Measurements from ENCODE around the gene PRR18.
A peak's percentile ranks its signal among the peaks of the same experiment; 100 is the strongest.

PRR18 gene

DNA sequence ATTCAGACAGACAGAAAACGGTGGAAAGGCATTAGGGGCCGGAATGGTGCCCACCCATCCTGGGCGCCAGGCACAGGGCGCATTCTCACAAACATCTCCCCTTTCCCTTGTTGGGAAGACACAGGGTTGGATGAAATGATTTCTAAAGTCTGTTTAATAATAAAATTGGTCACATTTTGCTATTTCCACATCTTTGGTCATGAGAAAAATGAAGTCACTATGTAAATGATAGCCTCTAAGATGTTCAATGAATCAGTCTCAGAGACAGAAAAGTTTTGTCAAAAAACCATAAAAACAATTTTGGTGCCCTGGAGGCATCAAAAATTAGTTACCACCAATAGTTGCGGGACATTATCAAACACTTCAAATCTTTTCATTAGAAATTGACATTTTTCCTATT is 40.7 kb downstream of the PRR18 start:
- H2BK15ac ChIP-seq (ENCODE audit: low read length): no peak overlapping the region
- no peak overlapping the region for H2AK5ac ChIP-seq (ENCODE audit: low read depth, low read length)
- H4K8ac ChIP-seq (ENCODE audit: low read depth, low read length): no peak overlapping the region
- no peak overlapping the region for H3K27ac ChIP-seq (replicated peaks; ENCODE audit: low read length)
- H2BK5ac ChIP-seq (ENCODE audit: low read length): no peak overlapping the region
- H3K4ac ChIP-seq (ENCODE audit: low read length): no peak overlapping the region
- H3K4me2 ChIP-seq (ENCODE audit: insufficient read depth, low read length, poor library complexity, severe bottlenecking): no peak overlapping the region
- no peaks in the 10 kb centered on the region for H3K4me1 ChIP-seq (ENCODE audit: control insufficient read depth in 2 of 2, insufficient read depth in 1 of 2, low read depth in 1 of 2, low read length in 2 of 2)
- H3K27me3 ChIP-seq (ENCODE audit: control insufficient read depth in 3 of 3, insufficient read depth in 3 of 3, low read depth in 1 of 3, low read length in 3 of 3): peaks cover 0 to 62% (median 0%) of the 10 kb centered on the region in 3 experiments
- H3K23ac ChIP-seq (ENCODE audit: low read depth, low read length, poor library complexity): no peak overlapping the region
- H3K14ac ChIP-seq (ENCODE audit: low read length): no peak overlapping the region
- no peaks in the 10 kb centered on the region for H3K9me3 ChIP-seq (replicated peaks in 1 of 2; ENCODE audit: control insufficient read depth in 2 of 2, insufficient read depth in 1 of 2, low read depth in 1 of 2, low read length in 2 of 2)
- no peak overlapping the region for H3K18ac ChIP-seq (ENCODE audit: low read length)
- H2AFZ ChIP-seq (ENCODE audit: low read length): no peak overlapping the region
- no peak overlapping the region for H3K9ac ChIP-seq (ENCODE audit: low read depth, low read length, poor library complexity)
- no peak overlapping the region for H3K4me3 ChIP-seq (ENCODE audit: low read length in 2 of 2)
- no peak for DNase-seq (ENCODE audit: low spot score)
- H3K36me3 ChIP-seq (replicated peaks in 1 of 2; ENCODE audit: control insufficient read depth in 2 of 2, insufficient read depth in 2 of 2, low read length in 2 of 2): no peaks in the 10 kb centered on the region
- H2BK12ac ChIP-seq (ENCODE audit: low read length): no peak overlapping the region
- H3K79me1 ChIP-seq (ENCODE audit: low read depth, low read length): no peaks in the 10 kb centered on the region
- no peak overlapping the region for H2BK120ac ChIP-seq (ENCODE audit: low read depth, low read length)
- WGBS, 2 donors (ENCODE audit: extremely low coverage in 2 of 2, insufficient read length in 2 of 2, insufficient replicate concordance in 1 of 2): no CpG with 5 or more reads among the region's 5 CpGs
- H4K91ac ChIP-seq (ENCODE audit: low read depth, low read length, poor library complexity): no peak overlapping the region

GRCh38 chr6:166266336-166266735 is 41.9 kb downstream of the PRR18 start:
- H3K9ac ChIP-seq (ENCODE audit: low read depth, low read length, poor library complexity): no peak overlapping the region
- no peak overlapping the region for H4K91ac ChIP-seq (ENCODE audit: low read depth, low read length, poor library complexity)
- no peak overlapping the region for H4K8ac ChIP-seq (ENCODE audit: low read depth, low read length)
- no peaks in the 10 kb centered on the region for H3K36me3 ChIP-seq (replicated peaks in 1 of 2; ENCODE audit: control insufficient read depth in 2 of 2, insufficient read depth in 2 of 2, low read length in 2 of 2)
- H3K4me2 ChIP-seq (ENCODE audit: insufficient read depth, low read length, poor library complexity, severe bottlenecking): no peak overlapping the region
- H2BK12ac ChIP-seq (ENCODE audit: low read length): no peak overlapping the region
- DNase-seq (ENCODE audit: low spot score): no peak
- no peak overlapping the region for H2BK15ac ChIP-seq (ENCODE audit: low read length)
- WGBS, 2 donors (ENCODE audit: extremely low coverage in 2 of 2, insufficient read length in 2 of 2, insufficient replicate concordance in 1 of 2): no CpG with 5 or more reads among the region's 3 CpGs
- peaks cover 0 to 59% (median 0%) of the 10 kb centered on the region in 3 experiments for H3K27me3 ChIP-seq (ENCODE audit: control insufficient read depth in 3 of 3, insufficient read depth in 3 of 3, low read depth in 1 of 3, low read length in 3 of 3)
- H3K18ac ChIP-seq (ENCODE audit: low read length): no peak overlapping the region
- H3K4me3 ChIP-seq (ENCODE audit: low read length in 2 of 2): no peak overlapping the region
- no peak overlapping the region for H2AK5ac ChIP-seq (ENCODE audit: low read depth, low read length)
- H2BK5ac ChIP-seq (ENCODE audit: low read length): no peak overlapping the region
- H3K9me3 ChIP-seq (replicated peaks in 1 of 2; ENCODE audit: control insufficient read depth in 2 of 2, insufficient read depth in 1 of 2, low read depth in 1 of 2, low read length in 2 of 2): no peaks in the 10 kb centered on the region
- H3K79me1 ChIP-seq (ENCODE audit: low read depth, low read length): no peaks in the 10 kb centered on the region
- no peak overlapping the region for H3K27ac ChIP-seq (replicated peaks; ENCODE audit: low read length)
- no peak overlapping the region for H3K23ac ChIP-seq (ENCODE audit: low read depth, low read length, poor library complexity)
- H2BK120ac ChIP-seq (ENCODE audit: low read depth, low read length): no peak overlapping the region
- H3K4me1 ChIP-seq (ENCODE audit: control insufficient read depth in 2 of 2, insufficient read depth in 1 of 2, low read depth in 1 of 2, low read length in 2 of 2): no peaks in the 10 kb centered on the region
- no peak overlapping the region for H3K14ac ChIP-seq (ENCODE audit: low read length)
- H3K4ac ChIP-seq (ENCODE audit: low read length): no peak overlapping the region
- no peak overlapping the region for H2AFZ ChIP-seq (ENCODE audit: low read length)

GRCh38 chr6:166262743-166263515 is 45.3 kb downstream of the PRR18 start:
- no CpG with 5 or more reads among the region's 17 CpGs for WGBS, 2 donors (ENCODE audit: extremely low coverage in 2 of 2, insufficient read length in 2 of 2, insufficient replicate concordance in 1 of 2)
- Histone ChIP-seq H2BK12ac (ENCODE audit: low read length) (no peak overlapping the region), H2AFZ (ENCODE audit: low read length) (no peak overlapping the region), H3K23ac (ENCODE audit: low read depth, low read length, poor library complexity) (peak overlapping the region; percentile 29), H3K79me1 (ENCODE audit: low read depth, low read length) (no peaks in the 10 kb centered on the region), H3K27ac (replicated peaks; ENCODE audit: low read length) (no peak overlapping the region), H3K4ac (ENCODE audit: low read length) (no peak overlapping the region), H3K9me3 (replicated peaks in 1 of 2; ENCODE audit: control insufficient read depth in 2 of 2, insufficient read depth in 1 of 2, low read depth in 1 of 2, low read length in 2 of 2) (no peaks in the 10 kb centered on the region), H3K4me3 (ENCODE audit: low read length in 2 of 2) (no peak overlapping the region), H4K91ac (ENCODE audit: low read depth, low read length, poor library complexity) (no peak overlapping the region), H3K14ac (ENCODE audit: low read length) (peak overlapping the region; percentile 67), H4K8ac (ENCODE audit: low read depth, low read length) (no peak overlapping the region), H3K18ac (ENCODE audit: low read length) (peak overlapping the region; percentile 54), H2BK15ac (ENCODE audit: low read length) (no peak overlapping the region), H3K9ac (ENCODE audit: low read depth, low read length, poor library complexity) (no peak overlapping the region), H3K36me3 (replicated peaks in 1 of 2; ENCODE audit: control insufficient read depth in 2 of 2, insufficient read depth in 2 of 2, low read length in 2 of 2) (no peaks in the 10 kb centered on the region), H2BK5ac (ENCODE audit: low read length) (no peak overlapping the region), H3K4me2 (ENCODE audit: insufficient read depth, low read length, poor library complexity, severe bottlenecking) (no peak overlapping the region), H2AK5ac (ENCODE audit: low read depth, low read length) (no peak overlapping the region), H3K27me3 (ENCODE audit: control insufficient read depth in 3 of 3, insufficient read depth in 3 of 3, low read depth in 1 of 3, low read length in 3 of 3) (peaks cover 0 to 32% (median 2%) of the 10 kb centered on the region in 3 experiments), H3K4me1 (ENCODE audit: control insufficient read depth in 2 of 2, insufficient read depth in 1 of 2, low read depth in 1 of 2, low read length in 2 of 2) (peaks cover 5 to 6% of the 10 kb centered on the region in 2 donors), H2BK120ac (ENCODE audit: low read depth, low read length) (no peak overlapping the region)
- DNase-seq (ENCODE audit: low spot score): no peak

DNA sequence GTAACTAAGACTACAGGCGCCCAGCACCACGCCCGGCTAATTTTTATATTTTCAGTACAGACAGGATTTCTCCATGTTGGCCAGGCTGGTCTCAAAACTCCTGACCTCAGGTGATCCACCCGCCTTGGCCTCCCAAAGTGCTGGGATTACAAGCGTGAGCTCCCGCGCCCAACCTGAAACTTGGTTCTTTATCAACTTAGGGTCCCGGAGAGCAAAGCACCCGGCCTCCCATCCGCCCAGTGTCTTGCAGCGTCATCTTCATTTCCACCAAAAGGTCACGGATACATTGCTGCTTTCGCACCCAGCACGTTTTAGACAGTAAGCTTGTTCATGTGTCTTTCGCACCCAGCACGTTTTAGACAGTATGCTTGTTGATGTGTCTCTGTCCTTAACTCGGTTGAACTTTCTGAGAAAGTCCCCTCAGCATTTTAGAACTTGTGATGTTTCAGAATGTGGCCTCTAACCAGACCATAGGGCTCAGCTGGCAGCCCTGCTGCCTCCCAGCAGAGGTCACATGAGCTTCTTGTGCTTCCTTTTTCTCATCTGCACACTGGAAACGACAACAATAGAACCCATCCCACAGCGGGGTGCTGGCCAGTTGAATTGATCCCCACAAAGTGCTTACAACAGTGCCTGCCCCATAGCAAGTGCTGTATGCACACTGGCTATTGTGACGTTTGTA is 48.8 kb downstream of the PRR18 start:
- no peaks in the 10 kb centered on the region for H3K79me1 ChIP-seq (ENCODE audit: low read depth, low read length)
- H2BK5ac ChIP-seq (ENCODE audit: low read length): no peak overlapping the region
- DNase-seq (ENCODE audit: low spot score): no peak
- no peak overlapping the region for H4K91ac ChIP-seq (ENCODE audit: low read depth, low read length, poor library complexity)
- H3K23ac ChIP-seq (ENCODE audit: low read depth, low read length, poor library complexity): no peak overlapping the region
- H2BK120ac ChIP-seq (ENCODE audit: low read depth, low read length): no peak overlapping the region
- H3K4me2 ChIP-seq (ENCODE audit: insufficient read depth, low read length, poor library complexity, severe bottlenecking): no peak overlapping the region
- peaks cover 5 to 6% of the 10 kb centered on the region in 2 donors for H3K4me1 ChIP-seq (ENCODE audit: control insufficient read depth in 2 of 2, insufficient read depth in 1 of 2, low read depth in 1 of 2, low read length in 2 of 2)
- no peak overlapping the region for H3K14ac ChIP-seq (ENCODE audit: low read length)
- H2AK5ac ChIP-seq (ENCODE audit: low read depth, low read length): no peak overlapping the region
- no peaks in the 10 kb centered on the region for H3K9me3 ChIP-seq (replicated peaks in 1 of 2; ENCODE audit: control insufficient read depth in 2 of 2, insufficient read depth in 1 of 2, low read depth in 1 of 2, low read length in 2 of 2)
- no peaks in the 10 kb centered on the region for H3K36me3 ChIP-seq (replicated peaks in 1 of 2; ENCODE audit: control insufficient read depth in 2 of 2, insufficient read depth in 2 of 2, low read length in 2 of 2)
- WGBS, 2 donors (ENCODE audit: extremely low coverage in 2 of 2, insufficient read length in 2 of 2, insufficient replicate concordance in 1 of 2): no CpG with 5 or more reads among the region's 20 CpGs
- no peak overlapping the region for H3K9ac ChIP-seq (ENCODE audit: low read depth, low read length, poor library complexity)
- no peak overlapping the region for H3K27ac ChIP-seq (replicated peaks; ENCODE audit: low read length)
- H4K8ac ChIP-seq (ENCODE audit: low read depth, low read length): no peak overlapping the region
- H3K4me3 ChIP-seq (ENCODE audit: low read length in 2 of 2): no peak overlapping the region
- no peak overlapping the region for H3K4ac ChIP-seq (ENCODE audit: low read length)
- no peak overlapping the region for H2BK15ac ChIP-seq (ENCODE audit: low read length)
- H2AFZ ChIP-seq (ENCODE audit: low read length): peak overlapping the region; percentile 64
- no peak overlapping the region for H3K18ac ChIP-seq (ENCODE audit: low read length)
- H3K27me3 ChIP-seq (ENCODE audit: control insufficient read depth in 3 of 3, insufficient read depth in 3 of 3, low read depth in 1 of 3, low read length in 3 of 3): peaks cover 0 to 34% (median 4%) of the 10 kb centered on the region in 3 experiments
- H2BK12ac ChIP-seq (ENCODE audit: low read length): no peak overlapping the region

Data from neuronal stem cell (in vitro differentiated cells).